NT2/D1 (cell line): Measurements from ENCODE around the gene AFTPH.
A peak's percentile ranks its signal among the peaks of the same experiment; 100 is the strongest.

Source experiments
- DNase-seq: peaks from one replicate; pipeline ENCODE4 v3.0.0-alpha.2; 2011; ENCODE audit warnings: low read depth, low spot score
- H3K27me3 ChIP-seq: 2 replicates; pipeline ENCODE4 v1.6.0; 2011; ENCODE audit warnings: mild to moderate bottlenecking; ENCODE audit not compliant: insufficient read length, insufficient read depth
- H3K36me3 ChIP-seq: 2 replicates; pipeline ENCODE4 v1.6.1; 2011; ENCODE audit warnings: mild to moderate bottlenecking, low read length, mixed read lengths; ENCODE audit not compliant: insufficient read depth, insufficient read length
- H3K4me1 ChIP-seq: 2 replicates; pipeline ENCODE4 v1.5.1; 2011; ENCODE audit not compliant: insufficient read depth, insufficient read length
- H3K4me3 ChIP-seq: 2 replicates; pipeline ENCODE4 v1.5.1; 2011; ENCODE audit warnings: low read depth; ENCODE audit not compliant: insufficient read length
- H3K9ac ChIP-seq: 2 replicates; pipeline ENCODE4 v1.6.0; 2011; ENCODE audit warnings: low read depth; ENCODE audit not compliant: insufficient read length
- H3K9me3 ChIP-seq: 2 replicates; pipeline ENCODE4 v1.5.1; 2011; ENCODE audit warnings: mild to moderate bottlenecking, low read length; ENCODE audit not compliant: insufficient read depth
- SUZ12 ChIP-seq: IDR thresholded peaks from 2 replicates; pipeline ENCODE4 v1.6.1; 2011; ENCODE audit not compliant: insufficient read length, insufficient read depth; ENCODE audit errors: extremely low read depth
- YY1 ChIP-seq: IDR thresholded peaks from 2 replicates; pipeline ENCODE4 v1.6.1; 2011; ENCODE audit not compliant: insufficient read length, insufficient read depth
- ZNF274 ChIP-seq: IDR thresholded peaks from 2 replicates; pipeline ENCODE4 v1.6.1; 2011; ENCODE audit warnings: mild to moderate bottlenecking, low read depth, low read length

AFTPH gene

GRCh38 chr2:64615192-64615763, 91.2 kb downstream of the AFTPH start:
- H3K4me1 ChIP-seq = peaks cover 10% of the 10 kb centered on the region
- no peaks in the 10 kb centered on the region for H3K36me3 ChIP-seq
- no peak for DNase-seq
- no peaks in the 10 kb centered on the region for H3K9me3 ChIP-seq
- no peak for TF ChIP-seq ZNF274
- no peak for TF ChIP-seq YY1
- TF ChIP-seq SUZ12 = no peak
- peaks cover 5% of the 10 kb centered on the region for H3K27me3 ChIP-seq
- no peak overlapping the region for H3K9ac ChIP-seq
- H3K4me3 ChIP-seq = no peak overlapping the region

GRCh38 chr2:64615844-64616536, 91.9 kb downstream of the AFTPH start:
- no peak for DNase-seq
- Histone ChIP-seq H3K9me3 (no peaks in the 10 kb centered on the region), H3K4me1 (peaks cover 10% of the 10 kb centered on the region), H3K36me3 (no peaks in the 10 kb centered on the region), H3K27me3 (no peaks in the 10 kb centered on the region), H3K4me3 (no peak overlapping the region), H3K9ac (no peak overlapping the region)
- TF ChIP-seq SUZ12 (no peak), ZNF274 (no peak), YY1 (no peak)

GRCh38 chr2:64617631-64618151, 93.6 kb downstream of the AFTPH start:
- no peak for DNase-seq
- Histone ChIP-seq H3K9ac (peak overlapping the region; percentile 50), H3K27me3 (no peaks in the 10 kb centered on the region), H3K4me1 (peaks cover 10% of the 10 kb centered on the region), H3K4me3 (no peak overlapping the region), H3K36me3 (no peaks in the 10 kb centered on the region), H3K9me3 (no peaks in the 10 kb centered on the region)
- TF ChIP-seq SUZ12 (no peak), YY1 (no peak), ZNF274 (no peak)

- Histone ChIP-seq H3K27me3 (no peaks in the 10 kb centered on the region), H3K4me1 (peaks cover 13% of the 10 kb centered on the region), H3K9me3 (no peaks in the 10 kb centered on the region), H3K4me3 (no peak overlapping the region), H3K9ac (no peak overlapping the region), H3K36me3 (no peaks in the 10 kb centered on the region)
- no peak for DNase-seq
- TF ChIP-seq SUZ12 (no peak), YY1 (no peak), ZNF274 (no peak)
These were observed 96.5 kb downstream of the AFTPH start for GRCh38 chr2:64620661-64621060.

- H3K9ac ChIP-seq = no peak overlapping the region
These were observed 98.5 kb downstream of the AFTPH start for GRCh38 chr2:64622443-64623241.

GRCh38 chr2:64623242-64623850, 99.2 kb downstream of the AFTPH start:
- Histone ChIP-seq H3K9ac (no peak overlapping the region), H3K9me3 (no peaks in the 10 kb centered on the region), H3K36me3 (no peaks in the 10 kb centered on the region), H3K27me3 (no peaks in the 10 kb centered on the region), H3K4me1 (peaks cover 6% of the 10 kb centered on the region), H3K4me3 (no peak overlapping the region)
- TF ChIP-seq ZNF274 = no peak
- no peak for TF ChIP-seq SUZ12
- TF ChIP-seq YY1 = no peak
- no peak for DNase-seq

More at GRCh38 chr2:64622443-64623241, 98.5 kb downstream of the AFTPH start:
- H3K36me3 ChIP-seq = no peaks in the 10 kb centered on the region
- no peaks in the 10 kb centered on the region for H3K9me3 ChIP-seq
- no peak overlapping the region for H3K4me3 ChIP-seq
- peaks cover 10% of the 10 kb centered on the region for H3K4me1 ChIP-seq
- no peak for DNase-seq
- no peaks in the 10 kb centered on the region for H3K27me3 ChIP-seq
- no peak for TF ChIP-seq YY1
- no peak for TF ChIP-seq SUZ12
- TF ChIP-seq ZNF274 = no peak
